ENCODE measurements around the gene HMGB2.

HMGB2 gene

DNA sequence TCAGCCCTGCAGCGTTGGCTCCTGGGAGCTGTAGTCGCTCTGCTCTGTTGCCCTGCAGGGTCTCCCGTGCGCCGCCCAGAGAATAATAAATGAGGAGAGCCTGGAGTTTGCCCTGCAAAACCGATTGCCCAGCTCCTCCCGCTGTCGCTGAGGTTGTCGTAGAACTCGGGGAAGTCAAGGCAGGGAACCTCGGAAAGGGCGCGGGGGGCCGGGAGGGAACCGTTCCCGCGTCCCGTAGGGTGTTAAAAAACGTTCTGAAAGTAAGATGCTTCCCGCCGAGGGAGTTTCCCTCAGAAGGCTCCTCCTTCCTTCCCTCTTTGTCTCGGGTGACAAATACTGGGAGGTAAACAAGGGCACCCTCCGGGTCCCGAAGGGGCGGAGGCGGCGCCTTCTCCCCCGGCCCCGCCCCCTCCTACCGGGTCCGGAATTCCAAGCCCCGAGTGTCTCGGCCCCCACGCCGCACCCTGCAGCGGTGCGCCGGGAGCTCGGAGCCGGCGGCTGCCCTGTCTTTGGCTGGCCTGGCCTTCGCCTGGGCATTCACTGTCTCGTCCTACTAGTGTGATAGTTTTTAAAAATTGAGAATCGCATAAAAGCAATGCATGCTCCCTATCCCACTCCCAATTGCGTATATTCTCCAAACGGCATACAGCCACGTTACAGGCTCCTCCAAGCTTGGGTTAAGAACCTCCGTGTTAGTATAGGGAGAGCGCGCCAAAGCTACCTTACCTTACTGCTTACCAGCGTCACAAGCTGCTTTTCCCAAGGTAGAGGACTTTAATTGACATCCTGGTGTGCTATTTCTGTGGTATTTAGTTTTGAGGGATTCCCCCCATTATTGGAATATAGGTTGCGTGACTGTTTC is 964 bp upstream of the HMGB2 start:
- DNase-seq = peak; percentile 82

DNA sequence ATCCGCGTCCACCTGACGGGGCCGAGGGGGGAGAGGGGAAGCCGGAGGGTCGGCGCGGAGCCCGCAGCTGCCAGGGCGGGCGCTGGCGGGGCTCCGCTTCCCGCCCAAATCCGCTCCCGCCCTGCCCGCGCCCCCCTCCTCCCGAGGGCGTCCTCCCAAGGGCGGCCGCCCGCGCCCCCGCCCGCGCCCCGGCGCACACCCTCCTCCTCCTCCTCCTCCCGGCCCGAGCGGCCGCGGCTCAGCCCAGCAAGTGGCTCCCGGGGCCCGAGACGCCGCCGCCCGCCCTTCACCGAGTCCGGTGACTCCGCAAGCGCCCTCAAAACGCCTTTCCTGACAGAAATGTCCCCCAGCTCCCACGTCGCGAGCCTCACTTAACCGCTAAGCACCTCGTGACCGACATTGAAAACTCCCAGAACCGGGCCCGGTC is 487 bp downstream of the HMGB2 start:
- peak; percentile 48 for DNase-seq

DNA sequence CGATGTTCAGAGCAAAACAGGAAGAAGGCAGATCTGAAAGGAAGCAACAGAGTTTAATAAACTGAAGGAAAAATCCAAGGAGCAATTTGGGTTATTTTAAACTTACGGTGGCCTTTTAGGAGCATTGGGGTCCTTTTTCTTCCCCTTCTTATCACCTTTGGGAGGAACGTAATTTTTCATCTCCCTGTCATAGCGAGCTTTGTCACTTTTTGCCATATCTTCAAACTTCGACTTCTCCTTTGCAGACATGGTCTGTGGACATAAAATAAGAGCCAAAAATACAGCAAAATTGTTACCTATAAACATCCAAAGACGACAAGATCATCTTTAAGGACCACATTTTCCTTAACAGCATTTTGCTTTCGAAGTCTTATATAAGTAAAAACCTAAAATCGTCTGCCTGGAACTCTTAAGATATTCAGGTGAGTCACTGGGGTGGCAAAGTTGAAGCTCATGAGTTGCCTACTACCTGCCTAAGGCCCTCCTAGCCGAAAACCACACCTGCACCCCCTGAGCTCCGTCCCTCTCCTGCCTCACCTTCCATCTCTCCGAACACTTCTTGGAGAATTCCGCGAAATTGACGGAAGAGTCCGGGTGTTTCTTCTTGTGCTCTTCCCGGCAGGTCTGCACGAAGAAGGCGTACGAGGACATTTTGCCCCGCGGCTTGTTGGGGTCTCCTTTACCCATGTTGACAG is 1.0 kb downstream of the HMGB2 start:
- peak; percentile 3 for DNase-seq

DNA sequence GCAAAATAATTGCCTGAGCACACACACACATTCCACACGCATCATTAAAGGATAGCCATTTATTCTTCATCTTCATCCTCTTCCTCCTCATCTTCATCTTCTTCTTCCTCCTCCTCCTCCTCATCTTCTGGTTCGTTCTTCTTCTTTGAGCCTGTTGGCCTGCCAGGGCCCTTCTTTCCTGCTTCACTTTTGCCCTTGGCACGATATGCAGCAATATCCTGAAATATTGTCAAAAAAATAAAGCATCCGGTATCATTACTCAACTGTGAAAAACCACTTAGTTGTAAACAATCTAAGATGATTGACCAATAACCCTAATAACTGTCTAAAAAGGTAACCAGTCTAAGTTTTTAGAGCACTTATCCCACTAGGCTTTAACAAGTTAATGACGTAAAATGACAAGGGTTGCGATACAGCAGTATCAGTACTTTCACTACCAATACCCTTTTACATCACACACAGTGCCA is 2.1 kb downstream of the HMGB2 start:
- no peak for DNase-seq

DNA sequence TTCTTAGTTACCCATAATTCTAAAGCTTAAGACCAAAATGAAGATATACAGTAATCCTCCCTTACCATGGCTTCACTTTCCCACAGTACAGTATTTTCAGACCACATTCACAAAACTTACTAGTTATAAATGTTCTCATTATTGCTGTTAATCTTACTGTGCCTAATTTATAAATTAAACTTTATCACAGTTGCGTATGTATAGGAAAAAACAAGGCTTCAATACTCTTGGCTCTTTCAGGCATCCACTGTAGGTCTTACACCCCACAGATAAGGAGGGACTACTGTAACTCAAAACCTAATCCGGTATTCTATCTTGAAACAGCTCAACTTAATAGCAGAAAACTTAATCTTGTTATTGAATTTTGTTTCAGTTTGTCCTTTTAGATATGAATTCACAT is 3.6 kb downstream of the HMGB2 start:
- DNase-seq = no peak

DNA sequence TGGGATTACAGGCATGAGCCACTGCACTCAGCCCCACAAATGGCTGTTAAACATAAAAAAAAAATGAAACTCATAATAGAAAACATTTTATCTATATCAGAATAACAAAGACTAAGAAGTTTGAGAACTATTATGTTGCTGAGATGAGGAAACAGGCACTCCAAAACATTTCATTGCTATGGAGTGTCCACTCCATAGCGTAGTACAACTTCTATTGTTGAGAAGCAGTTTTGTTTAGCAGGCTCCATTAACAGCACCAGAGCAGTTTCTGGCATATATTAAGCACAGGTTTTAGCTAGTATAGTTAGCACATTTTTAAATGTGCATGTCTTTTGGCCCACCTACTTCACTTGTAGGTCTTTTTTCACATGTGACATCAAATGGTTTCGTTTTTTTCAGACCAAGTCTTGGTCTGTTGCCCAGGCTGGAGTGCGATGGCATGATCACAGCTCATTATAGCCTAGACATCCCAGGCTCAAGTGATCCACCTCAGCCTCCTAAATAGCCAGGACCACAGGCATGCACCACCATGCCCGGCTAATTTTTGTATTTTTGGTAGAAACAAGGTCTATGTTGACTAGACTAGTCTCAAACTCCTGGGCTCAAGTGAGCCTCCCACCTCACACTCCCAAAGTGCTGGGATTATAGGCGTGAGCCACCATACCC is 5.8 kb downstream of the HMGB2 start:
- DNase-seq = no peak

DNA sequence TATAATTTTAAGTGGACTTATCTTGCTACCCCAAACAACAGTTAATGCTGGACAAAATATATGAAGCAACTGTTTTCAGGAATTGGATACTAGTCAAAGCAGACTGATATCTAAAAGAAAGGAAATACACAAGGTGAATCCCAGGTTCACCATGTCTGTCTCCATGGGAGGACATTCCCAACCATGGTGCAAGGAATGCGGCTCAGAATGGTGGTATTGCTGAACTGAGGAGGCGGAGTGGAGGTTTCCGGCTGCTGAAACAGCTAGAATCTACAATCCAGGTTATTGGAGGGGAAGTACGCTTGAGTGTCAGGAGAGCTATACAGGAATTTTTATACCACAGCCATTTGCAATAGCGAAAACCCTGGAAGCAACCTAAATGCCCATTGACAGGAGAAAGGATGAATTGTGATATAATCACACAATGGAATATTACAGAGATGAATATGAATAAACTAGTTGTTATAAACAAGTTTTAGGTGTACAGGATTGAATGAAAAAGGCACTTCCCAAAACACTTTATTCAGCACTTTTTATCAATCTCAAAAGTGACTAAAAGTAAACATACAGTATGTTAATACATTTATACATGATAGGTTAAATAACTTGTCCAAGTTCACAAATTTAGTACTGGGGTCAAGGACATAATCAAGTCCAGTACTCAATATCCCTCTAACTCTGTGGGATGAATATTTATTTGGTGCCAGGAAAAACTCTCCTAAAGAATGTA is 9.0 kb downstream of the HMGB2 start:
- DNase-seq = no peak

DNA sequence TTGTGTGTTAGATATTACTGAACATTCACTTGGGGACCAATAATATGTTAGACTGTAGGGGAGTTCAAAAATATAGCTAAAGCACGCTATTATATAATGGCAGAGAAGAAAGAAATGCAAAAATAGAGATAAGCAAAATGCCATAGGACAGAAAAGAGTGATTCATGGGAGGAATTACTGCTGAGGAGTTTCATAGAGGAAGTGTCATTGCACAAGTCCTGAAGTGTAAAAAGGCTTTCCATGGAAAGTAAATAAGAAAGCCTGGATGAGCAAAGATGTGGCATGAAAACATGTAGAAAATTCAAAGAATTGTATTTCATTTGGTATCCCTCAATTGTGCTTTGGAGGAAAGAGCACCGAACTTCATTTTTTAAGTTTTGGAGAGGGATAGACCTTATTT is 14.5 kb downstream of the HMGB2 start:
- DNase-seq = peak; percentile 18

DNA sequence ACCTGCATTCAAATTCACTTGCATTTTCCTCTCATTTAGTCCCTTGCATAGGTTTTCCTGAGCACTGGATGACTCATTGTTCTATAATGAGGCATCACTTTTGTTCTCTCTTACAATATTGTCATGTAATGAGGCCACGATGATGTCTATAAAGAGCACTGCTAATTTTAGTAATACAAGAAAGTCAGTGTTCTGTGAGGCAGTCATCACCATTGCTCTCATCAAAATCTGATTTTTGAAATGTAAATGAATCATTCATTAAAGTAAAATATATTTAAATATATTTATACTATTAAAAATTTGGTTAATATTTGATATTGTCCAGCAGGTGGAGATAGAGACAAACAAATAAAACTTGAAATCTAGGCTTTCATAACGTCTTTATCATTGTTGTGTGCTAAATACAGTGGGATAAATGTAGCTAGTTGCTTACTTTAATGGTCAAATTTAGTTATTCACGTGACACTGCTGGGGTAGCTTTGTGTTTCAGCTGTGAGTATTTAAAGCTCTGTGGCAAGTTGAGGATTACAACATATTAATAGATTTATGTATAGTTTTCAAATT is 15.4 kb downstream of the HMGB2 start:
- peak; percentile 47 for DNase-seq

DNA sequence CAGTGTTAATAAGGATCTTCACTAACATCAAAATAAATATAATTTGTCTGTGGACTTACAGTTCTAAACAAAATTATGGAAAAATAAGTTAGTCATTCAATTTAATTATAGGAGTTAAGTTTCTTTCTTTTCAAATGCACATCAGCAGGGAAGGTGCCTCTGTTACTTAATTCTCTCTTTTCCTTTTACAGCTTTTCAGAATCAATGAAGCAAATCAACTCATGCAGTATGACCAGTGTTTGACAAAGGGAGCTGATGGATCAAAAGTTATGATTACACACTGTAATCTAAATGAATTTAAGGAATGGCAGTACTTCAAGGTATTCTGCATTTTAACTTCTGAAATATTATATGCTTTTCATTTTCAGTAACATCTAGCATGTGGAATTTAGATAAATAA is 15.9 kb downstream of the HMGB2 start:
- DNase-seq = no peak

DNA sequence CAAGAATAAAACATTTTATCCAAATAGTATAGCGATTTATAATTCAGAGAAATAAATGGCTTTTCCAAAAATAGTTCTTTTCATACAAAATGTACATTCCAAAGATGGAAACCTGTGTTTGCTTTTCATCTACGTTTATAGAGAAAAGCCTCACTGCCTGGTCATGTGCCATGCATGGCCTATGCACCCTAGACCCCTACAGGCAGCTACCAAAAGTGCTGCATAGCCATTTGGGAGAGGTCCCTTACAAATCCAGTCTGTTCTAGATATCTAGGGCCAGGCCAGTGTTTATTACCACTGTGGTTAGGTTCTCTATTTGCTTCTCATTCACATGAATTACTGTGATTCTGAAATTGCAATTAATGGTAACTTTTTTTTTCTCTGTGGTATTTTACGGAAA is 17.2 kb downstream of the HMGB2 start:
- no peak for DNase-seq

DNA sequence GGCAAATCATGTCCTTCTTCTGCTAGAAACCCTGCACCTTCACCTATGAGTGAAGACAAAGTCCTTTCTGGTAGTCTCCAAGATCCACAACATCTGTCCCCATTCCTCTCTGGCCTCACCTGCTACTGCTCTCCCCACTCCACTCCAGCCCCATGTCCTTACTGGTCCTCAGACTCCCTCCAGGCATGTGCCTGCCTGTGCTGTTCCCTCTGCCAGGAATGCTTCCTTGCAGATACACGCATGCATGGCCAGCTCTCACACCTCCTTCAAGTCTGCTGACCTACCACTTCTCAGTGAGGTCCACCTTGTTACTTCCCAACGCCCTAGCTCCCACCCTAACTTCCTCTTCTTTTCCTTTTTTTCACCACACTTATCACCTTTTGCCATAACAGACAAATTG is 18.1 kb downstream of the HMGB2 start:
- no peak for DNase-seq

DNA sequence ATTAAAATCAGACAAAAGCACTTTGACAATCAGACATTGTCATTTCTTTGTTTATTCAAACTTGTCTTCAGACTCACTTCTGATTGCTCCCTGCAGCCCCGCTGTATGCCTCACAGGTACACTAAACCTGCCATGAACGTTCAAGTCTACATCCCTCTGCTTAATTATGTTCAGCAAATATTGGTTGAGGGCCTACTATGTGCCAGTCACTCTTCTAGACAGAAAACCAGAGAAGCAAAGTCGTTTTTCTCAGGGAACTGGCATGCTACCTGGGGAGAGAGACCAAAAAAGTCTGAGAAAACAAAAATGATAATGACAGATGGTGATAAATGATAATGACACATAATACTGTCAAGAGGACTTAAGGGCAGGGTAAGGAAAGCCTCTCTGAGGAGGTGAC is 19.4 kb downstream of the HMGB2 start:
- no peak for DNase-seq

DNA sequence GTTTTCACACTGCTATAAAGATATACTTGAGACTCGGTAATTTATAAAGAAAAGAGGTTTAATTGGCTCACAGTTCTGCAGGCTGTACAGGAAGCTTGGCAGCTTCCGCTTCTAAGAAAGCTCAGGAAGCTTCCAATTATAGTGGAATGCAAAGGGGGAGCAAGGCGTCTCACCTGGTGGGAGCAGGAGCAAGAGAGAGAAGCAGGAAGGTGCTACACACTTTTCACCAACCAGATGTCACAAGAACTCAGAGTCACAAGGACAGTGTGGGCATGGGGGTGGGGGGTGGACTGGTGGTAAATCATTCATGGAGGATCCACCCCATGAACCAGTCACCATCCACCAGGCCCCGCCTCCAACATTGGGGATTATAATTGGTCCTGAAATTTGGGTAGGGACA is 22.8 kb downstream of the HMGB2 start:
- DNase-seq = no peak

DNA sequence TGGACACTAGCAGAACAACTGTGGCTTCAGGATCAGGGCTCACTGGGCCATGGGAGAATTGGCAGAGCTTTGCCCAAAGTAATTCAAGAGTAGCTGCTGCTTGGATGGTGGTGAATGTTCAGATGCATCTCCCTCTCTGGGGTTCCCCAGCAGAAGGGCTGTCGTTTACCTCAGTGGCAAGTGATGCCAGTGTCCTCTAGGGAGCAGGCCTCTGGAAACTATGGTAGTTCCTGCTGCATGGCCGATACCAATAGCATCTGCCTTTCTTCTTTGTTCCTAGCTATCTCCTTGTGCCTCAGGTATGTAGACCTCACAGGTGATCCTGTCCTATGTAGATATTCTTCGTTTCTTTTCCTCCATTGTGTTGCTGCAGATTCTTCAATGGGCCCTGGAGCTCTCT is 26.4 kb downstream of the HMGB2 start:
- no peak for DNase-seq

DNA sequence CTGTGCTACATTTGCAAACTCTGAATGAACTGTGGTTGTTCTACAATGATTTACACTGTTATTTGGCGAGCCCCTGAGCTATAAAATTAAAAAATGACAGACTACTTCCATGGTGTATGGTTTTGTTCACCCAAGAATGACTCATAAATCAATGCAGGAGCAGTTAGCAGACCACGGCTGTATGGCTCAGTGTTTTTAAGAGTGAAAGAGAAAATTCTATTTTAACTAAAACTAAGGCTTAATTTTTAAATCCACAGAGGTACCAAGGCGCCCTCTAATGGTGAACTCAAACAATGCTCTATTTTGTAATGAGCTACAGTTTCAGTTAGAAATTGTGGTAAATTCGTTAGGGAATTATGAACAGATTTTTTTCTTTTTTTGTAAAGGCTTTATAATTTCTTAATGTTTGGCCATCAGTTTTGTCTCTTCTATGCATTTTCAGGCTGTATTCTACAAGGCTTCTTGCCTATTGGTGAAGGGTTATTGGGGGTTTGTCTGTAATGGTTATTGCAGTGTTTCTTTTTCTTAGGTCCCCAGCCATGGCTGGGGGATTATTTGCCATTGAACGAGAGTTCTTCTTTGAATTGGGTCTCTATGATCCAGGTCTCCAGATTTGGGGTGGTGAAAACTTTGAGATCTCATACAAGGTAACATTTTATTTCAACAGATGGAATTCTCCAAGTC is 32.5 kb downstream of the HMGB2 start:
- peak; percentile 86 for DNase-seq

DNA sequence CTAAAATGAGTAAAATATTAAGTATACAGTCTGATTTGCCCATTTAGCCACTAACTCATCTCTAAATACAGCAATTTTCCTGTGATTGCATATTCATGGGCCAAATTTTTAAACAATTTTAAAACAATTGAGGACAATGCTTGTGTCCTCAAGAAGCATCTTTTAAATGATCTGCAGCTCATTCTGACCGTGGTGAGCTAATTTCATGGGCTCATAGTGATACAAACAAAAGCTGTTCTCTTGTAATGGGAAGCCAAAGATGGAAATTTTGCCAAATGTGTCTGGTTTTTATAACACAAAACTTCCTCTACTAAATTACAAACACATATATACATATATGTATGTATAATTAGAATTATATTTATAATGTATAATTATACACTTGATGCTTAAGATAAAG is 39.7 kb downstream of the HMGB2 start:
- no peak for DNase-seq

DNA sequence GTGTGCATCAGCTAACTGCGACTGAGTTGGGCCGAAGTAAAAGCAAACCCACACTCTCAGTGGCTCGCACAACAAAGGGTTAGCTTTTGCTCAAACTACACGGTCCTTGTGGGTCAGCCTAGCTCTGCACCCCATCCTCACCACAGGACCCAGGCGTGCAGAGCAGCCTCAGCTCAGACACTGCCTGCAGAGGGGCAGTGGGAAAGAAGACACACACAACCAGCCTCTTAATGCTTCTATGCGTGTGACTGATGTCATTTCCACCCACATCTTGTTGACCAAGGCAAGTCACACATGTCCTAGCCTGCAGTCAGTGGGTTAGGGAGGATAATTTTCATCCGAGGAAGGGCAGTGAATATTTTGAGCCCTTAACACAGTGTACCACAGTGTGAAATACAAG is 40.5 kb downstream of the HMGB2 start:
- no peak for DNase-seq

DNA sequence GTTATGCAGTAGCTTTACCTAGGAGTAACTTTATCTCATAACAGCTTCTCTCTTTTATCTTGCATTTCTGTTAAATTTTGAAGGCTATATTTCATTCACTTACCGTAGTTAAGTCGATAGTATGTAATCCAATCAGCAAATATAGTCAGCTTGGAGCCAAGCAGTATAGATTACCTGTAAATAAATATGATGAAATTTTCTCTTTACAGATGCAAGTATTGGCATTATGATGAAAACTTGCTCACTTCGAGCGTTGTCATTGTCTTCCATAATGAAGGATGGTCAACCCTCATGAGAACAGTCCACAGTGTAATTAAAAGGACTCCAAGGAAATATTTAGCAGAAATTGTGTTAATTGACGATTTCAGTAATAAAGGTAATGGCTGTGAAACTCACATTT is 42.3 kb downstream of the HMGB2 start:
- no peak for DNase-seq

DNA sequence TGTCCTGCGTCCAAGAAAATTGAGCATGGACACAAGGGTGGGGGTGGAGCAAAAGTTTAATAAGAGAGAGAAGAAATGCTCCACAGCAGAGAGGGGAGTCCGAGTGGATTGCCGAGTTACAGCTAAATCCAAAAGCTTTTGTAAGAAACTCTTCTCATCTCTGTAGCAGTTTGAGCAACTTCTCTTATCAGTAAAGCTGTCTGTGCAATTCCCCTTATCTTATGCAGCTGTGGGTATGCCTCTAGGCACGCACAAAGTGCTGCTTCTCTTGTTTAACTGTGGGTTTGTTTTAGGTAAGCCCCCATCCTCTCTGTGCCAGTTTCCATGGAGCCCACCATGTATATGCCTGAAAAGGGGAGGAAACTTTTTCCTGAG is 44.8 kb downstream of the HMGB2 start:
- no peak for DNase-seq

DNA sequence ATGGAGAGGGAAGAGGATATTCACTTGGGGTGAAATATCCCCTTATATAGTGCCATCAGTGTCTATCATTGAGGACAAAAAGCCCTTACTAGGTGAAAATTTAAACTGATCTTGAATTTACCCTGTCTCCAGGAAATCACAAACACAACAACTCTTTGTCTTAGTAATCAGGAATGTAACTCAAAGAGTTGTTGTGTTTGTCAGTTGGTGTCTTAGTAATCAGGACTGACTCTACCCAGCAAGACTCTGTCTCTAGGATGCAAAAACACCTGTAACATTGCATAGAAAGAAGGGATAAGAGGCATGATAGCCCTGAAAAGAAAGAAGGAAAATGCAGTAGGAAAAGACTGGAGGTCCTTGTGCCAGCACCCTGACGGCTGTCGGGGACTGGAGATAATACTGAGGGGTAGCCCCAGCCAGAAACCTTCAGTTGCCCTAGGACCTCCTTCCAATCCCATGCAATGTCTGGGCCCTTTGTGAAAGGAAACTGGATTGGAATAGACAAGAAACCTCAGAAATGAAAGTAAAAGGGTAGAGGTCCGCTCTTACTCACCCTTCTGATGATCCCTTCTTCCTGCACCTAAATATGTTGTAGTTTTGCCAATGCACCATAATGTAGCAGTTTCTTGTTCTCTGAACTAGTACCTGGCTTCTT is 45.3 kb downstream of the HMGB2 start:
- DNase-seq = no peak

Data from fibroblast of skin of abdomen (primary cell).